ENCODE results near the gene SEMA6B. TPM values are rescaled to one million over a fixed set of nuclear protein-coding genes. Genes with fewer than 3 reads are reported as not detected.

SEMA6B gene
- total RNA-seq, 6 experiments from 2014 or later, result 0.05 to 0.30 (median 0.21) TPM

GRCh38 chr19:4515732-4516131, 43.8 kb downstream of the SEMA6B start:
- Mint-ChIP-seq H3K9me3 (no peaks in the 10 kb centered on the region), H3K27me3 (ENCODE audit: insufficient read depth) (peaks cover 9% of the 10 kb centered on the region), H3K4me3 (no peak overlapping the region), H3K36me3 (ENCODE audit: low read depth) (no peaks in the 10 kb centered on the region), H3K27ac (no peak overlapping the region), H3K4me1 (ENCODE audit: low read depth) (no peaks in the 10 kb centered on the region)
- DNase-seq, result no peak
- no peak for TF ChIP-seq CTCF (IDR thresholded peaks at IDR 0.05)

- Mint-ChIP-seq H3K9me3 (no peaks in the 10 kb centered on the region), H3K36me3 (ENCODE audit: low read depth) (no peaks in the 10 kb centered on the region), H3K4me1 (ENCODE audit: low read depth) (no peaks in the 10 kb centered on the region), H3K27me3 (ENCODE audit: insufficient read depth) (peaks cover 13% of the 10 kb centered on the region), H3K4me3 (no peak overlapping the region), H3K27ac (no peak overlapping the region)
- no peak for TF ChIP-seq CTCF (IDR thresholded peaks at IDR 0.05)
- DNase-seq, result no peak
These were observed 46.2 kb downstream of the SEMA6B start for GRCh38 chr19:4513248-4513647.

- no peak for DNase-seq
- Mint-ChIP-seq H3K36me3 (ENCODE audit: low read depth) (no peaks in the 10 kb centered on the region), H3K27me3 (ENCODE audit: insufficient read depth) (peaks cover 13% of the 10 kb centered on the region)
These were observed 47.4 kb downstream of the SEMA6B start for GRCh38 chr19:4512070-4512469.

GRCh38 chr19:4511300-4512054, 48.0 kb downstream of the SEMA6B start:
- H3K4me1 Mint-ChIP-seq (ENCODE audit: low read depth), result peaks cover 5% of the 10 kb centered on the region
- H3K36me3 Mint-ChIP-seq (ENCODE audit: low read depth), result peaks cover 1% of the 10 kb centered on the region; the same call in 1 of the 2 replicates
- no peak overlapping the region for H3K27ac Mint-ChIP-seq
- peaks cover 13% of the 10 kb centered on the region for H3K27me3 Mint-ChIP-seq (ENCODE audit: insufficient read depth)
- H3K9me3 Mint-ChIP-seq, result no peaks in the 10 kb centered on the region
- no peak for TF ChIP-seq CTCF (IDR thresholded peaks at IDR 0.05)
- DNase-seq, result no peak
- no peak overlapping the region for H3K4me3 Mint-ChIP-seq

More at GRCh38 chr19:4512070-4512469, 47.4 kb downstream of the SEMA6B start:
- Mint-ChIP-seq H3K4me1 (ENCODE audit: low read depth) (no peaks in the 10 kb centered on the region), H3K9me3 (no peaks in the 10 kb centered on the region), H3K4me3 (no peak overlapping the region), H3K27ac (no peak overlapping the region)
- TF ChIP-seq CTCF (IDR thresholded peaks at IDR 0.05), result no peak

GRCh38 chr19:4510435-4511255, 48.8 kb downstream of the SEMA6B start:
- no peak for DNase-seq
- Mint-ChIP-seq H3K4me3 (no peak overlapping the region), H3K36me3 (ENCODE audit: low read depth) (peaks cover 8% of the 10 kb centered on the region), H3K27ac (no peak overlapping the region), H3K27me3 (ENCODE audit: insufficient read depth) (peaks cover 13% of the 10 kb centered on the region), H3K4me1 (ENCODE audit: low read depth) (peaks cover 11% of the 10 kb centered on the region), H3K9me3 (no peaks in the 10 kb centered on the region)
- no peak for TF ChIP-seq CTCF (IDR thresholded peaks at IDR 0.05)

All from HFFc6 (cell line).